A673 (cell line): ENCODE data around the gene STARD13.

Experiments used
- EZH2 ChIP-seq: fragments of 200-600 bp; sonication (generic); IDR thresholded peaks from 2 replicates; pipeline ENCODE4 v1.6.1; 2017; ENCODE audit warnings: borderline replicate concordance, low read depth, mild to moderate bottlenecking, mixed read lengths, antibody characterized with exemption, low read length; ENCODE audit not compliant: poor library complexity, severe bottlenecking
- TF ChIP-seq, protein P1 (sequence below): fragments of 300-800, 200-600 bp; sonication (generic); conservative IDR thresholded peaks from 2 replicates; pipeline ENCODE4 v1.5.1; 2017; ENCODE audit warnings: low read depth, mild to moderate bottlenecking, antibody characterized with exemption, low read length, moderate library complexity, mixed read lengths

DNA sequence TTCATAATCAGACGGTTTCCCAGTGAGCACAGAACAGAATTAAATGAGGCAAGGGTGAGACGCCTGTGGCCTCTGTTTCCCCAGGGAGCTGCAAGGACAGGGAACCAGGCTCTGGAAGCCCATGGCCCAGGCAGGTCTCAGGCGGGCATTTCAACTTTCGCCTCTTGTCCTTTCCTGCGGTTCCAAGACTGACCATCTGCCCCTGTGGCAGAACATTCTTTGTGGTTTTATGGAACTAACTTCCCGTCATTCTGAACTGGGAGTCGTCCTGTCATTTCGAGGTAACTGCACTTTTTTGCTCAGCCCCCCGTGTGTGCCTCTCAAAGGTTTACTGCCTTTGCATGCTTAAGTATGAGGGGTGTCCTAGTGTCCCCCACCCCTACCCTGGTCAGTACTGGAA is 198.5 kb downstream of the STARD13 start:
- TF ChIP-seq, protein P1, sequence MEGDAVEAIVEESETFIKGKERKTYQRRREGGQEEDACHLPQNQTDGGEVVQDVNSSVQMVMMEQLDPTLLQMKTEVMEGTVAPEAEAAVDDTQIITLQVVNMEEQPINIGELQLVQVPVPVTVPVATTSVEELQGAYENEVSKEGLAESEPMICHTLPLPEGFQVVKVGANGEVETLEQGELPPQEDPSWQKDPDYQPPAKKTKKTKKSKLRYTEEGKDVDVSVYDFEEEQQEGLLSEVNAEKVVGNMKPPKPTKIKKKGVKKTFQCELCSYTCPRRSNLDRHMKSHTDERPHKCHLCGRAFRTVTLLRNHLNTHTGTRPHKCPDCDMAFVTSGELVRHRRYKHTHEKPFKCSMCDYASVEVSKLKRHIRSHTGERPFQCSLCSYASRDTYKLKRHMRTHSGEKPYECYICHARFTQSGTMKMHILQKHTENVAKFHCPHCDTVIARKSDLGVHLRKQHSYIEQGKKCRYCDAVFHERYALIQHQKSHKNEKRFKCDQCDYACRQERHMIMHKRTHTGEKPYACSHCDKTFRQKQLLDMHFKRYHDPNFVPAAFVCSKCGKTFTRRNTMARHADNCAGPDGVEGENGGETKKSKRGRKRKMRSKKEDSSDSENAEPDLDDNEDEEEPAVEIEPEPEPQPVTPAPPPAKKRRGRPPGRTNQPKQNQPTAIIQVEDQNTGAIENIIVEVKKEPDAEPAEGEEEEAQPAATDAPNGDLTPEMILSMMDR = no peak
- no peak for TF ChIP-seq EZH2
